NCI-H187 treated with DMSO at 0.1 percent for 48 hours (cell line): Measurements from ENCODE around the gene EEFSEC.

ENCODE experiments used
- DNase-seq: peaks from one replicate; lab custom pipeline; 2025; lab: John Stamatoyannopoulos, UW

The EEFSEC gene

GRCh38 chr3:128369881-128370642 lies 216.8 kb downstream of the EEFSEC start:
- DNase-seq, result no peak

- DNase-seq, result no peak
Observed at GRCh38 chr3:128372281-128372680, 219.0 kb downstream of the EEFSEC start.

- no peak for DNase-seq
Observed at GRCh38 chr3:128372707-128373533, 219.6 kb downstream of the EEFSEC start.

- DNase-seq, result no peak
Observed at GRCh38 chr3:128374746-128375445, 221.6 kb downstream of the EEFSEC start.

GRCh38 chr3:128376516-128376915 lies 223.2 kb downstream of the EEFSEC start:
- no peak for DNase-seq

- no peak for DNase-seq
Observed at GRCh38 chr3:128378631-128379347, 225.5 kb downstream of the EEFSEC start.

GRCh38 chr3:128379367-128380160 lies 226.3 kb downstream of the EEFSEC start:
- DNase-seq, result no peak

- DNase-seq, result no peak
Observed at GRCh38 chr3:128380295-128380694, 227.0 kb downstream of the EEFSEC start.

- DNase-seq, result no peak
Observed at GRCh38 chr3:128380719-128381118, 227.4 kb downstream of the EEFSEC start.

GRCh38 chr3:128381609-128382008 lies 228.3 kb downstream of the EEFSEC start:
- no peak for DNase-seq

GRCh38 chr3:128382221-128382807 lies 229.0 kb downstream of the EEFSEC start:
- no peak for DNase-seq

- no peak for DNase-seq
Observed at GRCh38 chr3:128383316-128384235, 230.3 kb downstream of the EEFSEC start.

- DNase-seq, result no peak
Observed at GRCh38 chr3:128385080-128385832, 232.0 kb downstream of the EEFSEC start.

GRCh38 chr3:128388932-128389331 lies 235.7 kb downstream of the EEFSEC start:
- DNase-seq, result no peak

GRCh38 chr3:128390867-128391266 lies 237.6 kb downstream of the EEFSEC start:
- no peak for DNase-seq

GRCh38 chr3:128392021-128392420 lies 238.7 kb downstream of the EEFSEC start:
- DNase-seq, result no peak

GRCh38 chr3:128392818-128393544 lies 239.7 kb downstream of the EEFSEC start:
- no peak for DNase-seq

- DNase-seq, result no peak
Observed at GRCh38 chr3:128394033-128394432, 240.8 kb downstream of the EEFSEC start.
